H9 (cell line): ENCODE data around the gene CRYBB1. TPM values are rescaled to one million over a fixed set of nuclear protein-coding genes. Genes with fewer than 3 reads are reported as not detected.

Source experiments
- DNase-seq: peaks from one replicate; pipeline ENCODE4 v3.0.0-alpha.2; 2017
- H2AFZ ChIP-seq: one replicate; pipeline ENCODE4 v1.6.1; 2013; ENCODE audit warnings: mild to moderate bottlenecking, low read length, control low read depth, moderate library complexity
- H2AK5ac ChIP-seq: 2 replicates; pipeline ENCODE4 v1.6.1; 2013; ENCODE audit warnings: low read length, control low read depth, mixed read lengths; ENCODE audit not compliant: insufficient read length
- H2BK120ac ChIP-seq: one replicate; pipeline ENCODE4 v1.6.1; 2013; ENCODE audit warnings: low read depth, mild to moderate bottlenecking, low read length, control low read depth, inconsistent platforms; ENCODE audit not compliant: poor library complexity, severe bottlenecking
- H2BK12ac ChIP-seq: 2 replicates; pipeline ENCODE4 v1.6.1; 2013; ENCODE audit warnings: low read length, control low read depth, mixed read lengths, low read depth; ENCODE audit not compliant: insufficient read length
- H2BK15ac ChIP-seq: 2 replicates; pipeline ENCODE4 v1.6.1; 2013; ENCODE audit warnings: low read depth, low read length, control low read depth
- H2BK20ac ChIP-seq: one replicate; pipeline ENCODE4 v1.6.1; 2013; ENCODE audit warnings: low read depth, mild to moderate bottlenecking, low read length, control low read depth, inconsistent platforms; ENCODE audit not compliant: poor library complexity, severe bottlenecking
- H2BK5ac ChIP-seq: 2 replicates; pipeline ENCODE4 v1.6.1; 2013; ENCODE audit warnings: low read length, control low read depth, mixed read lengths; ENCODE audit not compliant: insufficient read length
- H3K14ac ChIP-seq: 2 replicates; pipeline ENCODE4 v1.6.1; 2013; ENCODE audit warnings: low read length, control low read depth; ENCODE audit not compliant: insufficient read depth
- H3K18ac ChIP-seq: 2 replicates; pipeline ENCODE4 v1.6.1; 2013; ENCODE audit warnings: low read depth, mild to moderate bottlenecking, mixed read lengths, low read length, control low read depth; ENCODE audit not compliant: insufficient read length
- H3K23ac ChIP-seq: 2 replicates; pipeline ENCODE4 v1.6.1; 2013; ENCODE audit warnings: low read length, control low read depth, mixed read lengths, low read depth; ENCODE audit not compliant: insufficient read length
- H3K23me2 ChIP-seq: 2 replicates; pipeline ENCODE4 v1.6.1; 2013; ENCODE audit warnings: low read depth, mild to moderate bottlenecking, mixed read lengths, low read length, control low read depth; ENCODE audit not compliant: insufficient read length, poor library complexity, severe bottlenecking
- H3K27ac ChIP-seq: 2 replicates; pipeline ENCODE4 v1.5.1; 2013; ENCODE audit warnings: low read length, control low read depth, mixed read lengths, low read depth; ENCODE audit not compliant: insufficient read length
- H3K27me3 ChIP-seq: 2 replicates; pipeline ENCODE4 v1.6.1; 2013; ENCODE audit warnings: low read length, control low read depth, inconsistent platforms; ENCODE audit not compliant: insufficient read depth
- H3K4ac ChIP-seq: 2 replicates; pipeline ENCODE4 v1.6.1; 2013; ENCODE audit warnings: low read depth, mild to moderate bottlenecking, control low read depth, inconsistent platforms, low read length, moderate library complexity
- H3K4me1 ChIP-seq: 2 replicates; pipeline ENCODE4 v1.6.1; 2013; ENCODE audit warnings: low read length, control low read depth, inconsistent platforms; ENCODE audit not compliant: insufficient read depth
- H3K4me2 ChIP-seq: 2 replicates; pipeline ENCODE4 v1.6.1; 2013; ENCODE audit warnings: low read length, control low read depth, mixed read lengths; ENCODE audit not compliant: insufficient read length, insufficient read depth
- H3K56ac ChIP-seq: 2 replicates; pipeline ENCODE4 v1.6.1; 2013; ENCODE audit warnings: low read depth, mild to moderate bottlenecking, mixed read lengths, low read length, control low read depth; ENCODE audit not compliant: insufficient read length
- H3K79me1 ChIP-seq: 2 replicates; pipeline ENCODE4 v1.6.1; 2013; ENCODE audit warnings: low read depth, mild to moderate bottlenecking, moderate library complexity, low read length, control low read depth, inconsistent platforms; ENCODE audit not compliant: insufficient read depth, poor library complexity, severe bottlenecking
- H3K79me2 ChIP-seq: 2 replicates; pipeline ENCODE4 v1.6.1; 2013; ENCODE audit warnings: low read length, control low read depth, inconsistent platforms; ENCODE audit not compliant: insufficient read depth
- H3K9ac ChIP-seq: 2 replicates; pipeline ENCODE4 v1.6.1; 2013; ENCODE audit warnings: low read length, control low read depth, mixed read lengths; ENCODE audit not compliant: insufficient read length; ENCODE audit errors: extremely low read depth
- H3K9me3 ChIP-seq: one replicate; pipeline ENCODE4 v1.6.1; 2013; ENCODE audit warnings: low read depth, low read length, inconsistent platforms; ENCODE audit not compliant: control insufficient read depth
- H3T11ph ChIP-seq: one replicate; pipeline ENCODE4 v1.6.1; 2013; ENCODE audit warnings: mild to moderate bottlenecking, low read length, control low read depth, inconsistent platforms
- H4K20me1 ChIP-seq: one replicate; pipeline ENCODE4 v1.6.1; 2013; ENCODE audit not compliant: control insufficient read depth, insufficient read length, insufficient read depth
- H4K5ac ChIP-seq: 2 replicates; pipeline ENCODE4 v1.6.1; 2013; ENCODE audit warnings: low read depth, mild to moderate bottlenecking, mixed read lengths, low read length, control low read depth; ENCODE audit not compliant: insufficient read length
- H4K8ac ChIP-seq: replicated peaks from 2 replicates; pipeline ENCODE4 v1.6.1; 2013; ENCODE audit warnings: low read length, control low read depth, mixed read lengths, low read depth; ENCODE audit not compliant: insufficient read length
- H4K91ac ChIP-seq: 2 replicates; pipeline ENCODE4 v1.6.1; 2013; ENCODE audit warnings: low read depth, mild to moderate bottlenecking, moderate library complexity, mixed read lengths, low read length, control low read depth; ENCODE audit not compliant: insufficient read length
- H3K27ac Mint-ChIP-seq, 3 experiments: 2 replicates in 2 of 3; 3 replicates in 1 of 3; pipeline ENCODE4 v1.8.0; 2020 to 2021; ENCODE audit warnings: mixed read lengths in 3 of 3, mild to moderate bottlenecking in 1 of 3, moderate library complexity in 1 of 3
- H3K27me3 Mint-ChIP-seq: 2 replicates; pipeline ENCODE4 v1.8.0; 2021; ENCODE audit warnings: low read depth, mild to moderate bottlenecking, moderate library complexity, mixed read lengths
- H3K36me3 Mint-ChIP-seq, 3 experiments: 2 replicates in 2 of 3; 3 replicates in 1 of 3; pipeline ENCODE4 v1.8.0; 2020 to 2021; ENCODE audit warnings: low read depth in 3 of 3, mixed read lengths in 3 of 3; ENCODE audit not compliant: insufficient read depth in 1 of 3
- H3K4me1 Mint-ChIP-seq, 2 experiments: 2 replicates each; pipeline ENCODE4 v1.8.0; 2020; ENCODE audit warnings: mixed read lengths in 2 of 2
- H3K4me3 Mint-ChIP-seq, 2 experiments: 2 replicates in 1 of 2; 3 replicates in 1 of 2; pipeline ENCODE4 v1.8.0; 2020 to 2021; ENCODE audit warnings: mild to moderate bottlenecking in 2 of 2, mixed read lengths in 2 of 2, moderate library complexity in 1 of 2
- H3K9me3 Mint-ChIP-seq, 2 experiments: 2 replicates in 1 of 2; 3 replicates in 1 of 2; pipeline ENCODE4 v1.8.0; 2020; ENCODE audit warnings: mild to moderate bottlenecking in 2 of 2, mixed read lengths in 2 of 2, moderate library complexity in 1 of 2
- WGBS: extraction: QIAGEN DNeasy Blood & Tissue Kit; methylation state at CpG from one replicate; pipeline ENCODE4 v1.1.7; 2013; ENCODE audit warnings: missing lambda C conversion rate, low lambda C conversion rate, mixed read lengths; ENCODE audit not compliant: insufficient read length; ENCODE audit errors: extremely low coverage; 5-methylcytosine and 5-hydroxymethylcytosine counted together
- total RNA-seq: library from RNA; stranded (reverse); gene quantifications from 2 replicates; pipeline ENCODE4 v1.2.1, GENCODE V29; 2021
- TF ChIP-seq, protein P1 (sequence below): fragments of 200-600 bp; sonication (generic); conservative IDR thresholded peaks from 3 replicates; pipeline ENCODE4 v1.8.0; 2021; ENCODE audit warnings: antibody characterized with exemption, mild to moderate bottlenecking

CRYBB1 gene
- total RNA-seq, 1 experiment from 2014 or later, result 5.4 TPM

DNA sequence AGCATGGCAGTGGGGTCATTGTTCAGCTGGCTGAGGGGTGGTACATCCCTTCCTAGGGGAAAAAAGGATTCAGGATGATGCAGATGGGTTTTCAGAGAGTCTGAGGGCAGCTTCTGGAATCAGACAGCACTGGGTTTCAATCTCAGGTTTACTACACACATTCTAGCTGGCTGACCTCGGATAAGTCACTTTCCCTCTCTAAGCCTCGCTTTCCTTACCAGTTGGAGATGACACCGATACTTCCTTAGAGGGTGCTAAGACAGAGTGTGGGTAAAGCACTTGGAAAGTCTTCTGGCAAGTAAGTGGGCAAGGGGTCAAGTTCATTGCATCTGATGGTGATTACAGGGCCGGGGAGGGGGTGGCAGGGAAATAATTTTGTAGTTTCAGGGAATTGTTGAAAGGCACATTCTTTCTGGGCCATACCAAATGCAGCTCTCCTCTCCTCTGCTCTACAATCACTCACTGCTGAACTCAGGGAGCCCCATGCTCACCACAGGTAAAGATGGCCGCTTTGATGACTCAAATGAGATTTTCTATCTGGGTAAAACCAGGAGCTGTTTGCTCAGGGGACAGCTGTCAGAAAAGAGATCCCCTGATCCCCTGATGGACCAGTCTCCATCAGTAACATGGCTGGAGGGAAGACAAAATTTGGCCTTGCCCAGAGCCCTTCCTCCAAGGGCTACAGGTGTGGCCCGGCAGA lies 33.0 kb upstream of the CRYBB1 start:
- Histone ChIP-seq H3K79me1 (no peaks in the 10 kb centered on the region), H3K18ac (no peak overlapping the region), H3K4ac (no peak overlapping the region), H4K8ac (no peak overlapping the region), H3K4me2 (no peak overlapping the region), H3K23me2 (no peaks in the 10 kb centered on the region), H4K20me1 (no peaks in the 10 kb centered on the region), H3K4me1 (peaks cover 23% of the 10 kb centered on the region; the same call in 1 of the 2 replicates), H2BK20ac (no peak overlapping the region), H2BK120ac (no peak overlapping the region), H4K91ac (no peak overlapping the region), H2AK5ac (no peak overlapping the region), H2AFZ (no peak overlapping the region), H2BK5ac (no peak overlapping the region), H4K5ac (no peak overlapping the region), H3K79me2 (no peaks in the 10 kb centered on the region), H3K9me3 (no peaks in the 10 kb centered on the region), H3K14ac (no peak overlapping the region), H2BK15ac (no peak overlapping the region), H3K27ac (no peak overlapping the region), H2BK12ac (no peak overlapping the region), H3K56ac (no peak overlapping the region), H3K9ac (no peak overlapping the region), H3T11ph (no peak overlapping the region), H3K27me3 (no peaks in the 10 kb centered on the region), H3K23ac (no peak overlapping the region)
- Mint-ChIP-seq H3K27ac (peak overlapping the region in 2 of 3 experiments; percentile 3 to 6; a peak in 1 of 7 replicates), H3K27me3 (peaks cover 13% of the 10 kb centered on the region), H3K4me1 (peaks cover 60 to 67% of the 10 kb centered on the region in 2 experiments), H3K36me3 (no peaks in the 10 kb centered on the region), H3K9me3 (no peaks in the 10 kb centered on the region; a peak in 2 of 5 replicates), H3K4me3 (no peak overlapping the region)
- TF ChIP-seq, protein P1, sequence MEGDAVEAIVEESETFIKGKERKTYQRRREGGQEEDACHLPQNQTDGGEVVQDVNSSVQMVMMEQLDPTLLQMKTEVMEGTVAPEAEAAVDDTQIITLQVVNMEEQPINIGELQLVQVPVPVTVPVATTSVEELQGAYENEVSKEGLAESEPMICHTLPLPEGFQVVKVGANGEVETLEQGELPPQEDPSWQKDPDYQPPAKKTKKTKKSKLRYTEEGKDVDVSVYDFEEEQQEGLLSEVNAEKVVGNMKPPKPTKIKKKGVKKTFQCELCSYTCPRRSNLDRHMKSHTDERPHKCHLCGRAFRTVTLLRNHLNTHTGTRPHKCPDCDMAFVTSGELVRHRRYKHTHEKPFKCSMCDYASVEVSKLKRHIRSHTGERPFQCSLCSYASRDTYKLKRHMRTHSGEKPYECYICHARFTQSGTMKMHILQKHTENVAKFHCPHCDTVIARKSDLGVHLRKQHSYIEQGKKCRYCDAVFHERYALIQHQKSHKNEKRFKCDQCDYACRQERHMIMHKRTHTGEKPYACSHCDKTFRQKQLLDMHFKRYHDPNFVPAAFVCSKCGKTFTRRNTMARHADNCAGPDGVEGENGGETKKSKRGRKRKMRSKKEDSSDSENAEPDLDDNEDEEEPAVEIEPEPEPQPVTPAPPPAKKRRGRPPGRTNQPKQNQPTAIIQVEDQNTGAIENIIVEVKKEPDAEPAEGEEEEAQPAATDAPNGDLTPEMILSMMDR, result no peak
- DNase-seq, result no peak
- WGBS, result no CpG with 5 or more reads among the region's 6 CpGs
